Ascending aorta (tissue), 2 donors: Measurements from ENCODE around the gene EIF2AK2. TPM values are rescaled to one million over a fixed set of nuclear protein-coding genes. Genes with fewer than 3 reads are reported as not detected.

Experiments used
- DNase-seq, 2 donors: peaks; one replicate each; pipeline ENCODE4 v3.0.0-alpha.2; 2019; ENCODE audit warnings: low spot score in 2 of 2
- H3K27ac ChIP-seq, 2 donors: fragments of 200-600 bp; sonication (generic); one replicate each; pipeline ENCODE4 v1.5.1; 2016 to 2017; ENCODE audit warnings: mild to moderate bottlenecking in 1 of 2
- H3K27me3 ChIP-seq: fragments of 200-600 bp; sonication (generic); one replicate; pipeline ENCODE4 v1.5.1; 2017
- H3K36me3 ChIP-seq, 2 donors: fragments of 200-600 bp; sonication (generic); one replicate each; pipeline ENCODE4 v1.5.1; 2016
- H3K4me1 ChIP-seq, 2 donors: fragments of 200-600 bp; sonication (generic); one replicate each; pipeline ENCODE4 v1.5.1; 2016 to 2017; ENCODE audit warnings: mild to moderate bottlenecking in 1 of 2
- H3K4me3 ChIP-seq, 2 donors: fragments of 200-600 bp; sonication (generic); one replicate each; pipeline ENCODE4 v1.5.1; 2016 to 2017; ENCODE audit warnings: mild to moderate bottlenecking in 1 of 2
- H3K9me3 ChIP-seq, 2 donors: fragments of 200-600 bp; sonication (generic); one replicate each; pipeline ENCODE4 v1.5.1; 2016
- intact Hi-C: fragments of 100-400 bp; cut with DNase I; formaldehyde crosslinking; loops from one replicate; pipeline ENCODE4 v1.15.1; 2023
- total RNA-seq: library from RNA; depleted of rRNA; stranded (reverse); fragments of >200 nt; gene quantifications from one replicate; pipeline ENCODE4 v1.1.0, GENCODE V29; 2016
- TF ChIP-seq, protein P1 (sequence below), 3 experiments: fragments of 200-600 bp in 2 of 3; fragments of 450-650 bp in 1 of 3; sonication (generic) in 2 of 3; IDR thresholded peaks; one replicate each; pipeline ENCODE4 v1.5.1; 2016 to 2019; ENCODE audit warnings: antibody characterized with exemption in 3 of 3, mild to moderate bottlenecking in 1 of 3, moderate library complexity in 1 of 3

The EIF2AK2 gene
- total RNA-seq, 1 donor from 2014 or later: 10.6 TPM

DNA sequence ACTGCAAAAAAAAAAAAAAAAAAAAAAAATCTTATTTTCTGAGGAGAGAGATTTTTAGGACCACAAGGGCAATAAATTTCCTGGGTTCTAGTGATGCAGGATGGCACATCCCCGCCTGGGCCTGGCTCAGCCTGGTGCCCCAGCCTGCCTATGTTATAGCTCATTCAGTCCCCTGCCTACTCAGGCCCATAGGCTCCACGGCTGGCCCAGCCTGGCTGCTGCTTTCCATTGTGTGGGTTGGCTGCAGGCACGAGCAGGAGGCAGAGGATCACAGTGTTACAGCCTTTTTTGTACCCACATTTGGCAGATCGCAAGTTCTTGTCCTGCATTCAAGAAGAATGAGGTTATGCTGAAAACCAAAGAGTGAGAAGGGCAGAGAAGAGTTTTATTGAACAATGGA, 34.5 kb upstream of the EIF2AK2 start:
- TF ChIP-seq, protein P1, sequence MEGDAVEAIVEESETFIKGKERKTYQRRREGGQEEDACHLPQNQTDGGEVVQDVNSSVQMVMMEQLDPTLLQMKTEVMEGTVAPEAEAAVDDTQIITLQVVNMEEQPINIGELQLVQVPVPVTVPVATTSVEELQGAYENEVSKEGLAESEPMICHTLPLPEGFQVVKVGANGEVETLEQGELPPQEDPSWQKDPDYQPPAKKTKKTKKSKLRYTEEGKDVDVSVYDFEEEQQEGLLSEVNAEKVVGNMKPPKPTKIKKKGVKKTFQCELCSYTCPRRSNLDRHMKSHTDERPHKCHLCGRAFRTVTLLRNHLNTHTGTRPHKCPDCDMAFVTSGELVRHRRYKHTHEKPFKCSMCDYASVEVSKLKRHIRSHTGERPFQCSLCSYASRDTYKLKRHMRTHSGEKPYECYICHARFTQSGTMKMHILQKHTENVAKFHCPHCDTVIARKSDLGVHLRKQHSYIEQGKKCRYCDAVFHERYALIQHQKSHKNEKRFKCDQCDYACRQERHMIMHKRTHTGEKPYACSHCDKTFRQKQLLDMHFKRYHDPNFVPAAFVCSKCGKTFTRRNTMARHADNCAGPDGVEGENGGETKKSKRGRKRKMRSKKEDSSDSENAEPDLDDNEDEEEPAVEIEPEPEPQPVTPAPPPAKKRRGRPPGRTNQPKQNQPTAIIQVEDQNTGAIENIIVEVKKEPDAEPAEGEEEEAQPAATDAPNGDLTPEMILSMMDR (IDR thresholded peaks at IDR 0.05): no peak
- H3K9me3 ChIP-seq: no peaks in the 10 kb centered on the region
- H3K27me3 ChIP-seq: no peaks in the 10 kb centered on the region
- intact Hi-C loops: no loop called here
- no peaks in the 10 kb centered on the region for H3K4me1 ChIP-seq
- H3K36me3 ChIP-seq: no peaks in the 10 kb centered on the region
- DNase-seq: no peak
- H3K4me3 ChIP-seq: no peak overlapping the region
- no peak overlapping the region for H3K27ac ChIP-seq

- H3K9me3 ChIP-seq: no peaks in the 10 kb centered on the region
- DNase-seq: no peak
- TF ChIP-seq, protein P1 (IDR thresholded peaks at IDR 0.05): no peak
- H3K36me3 ChIP-seq: no peaks in the 10 kb centered on the region
- no peaks in the 10 kb centered on the region for H3K4me1 ChIP-seq
- no peaks in the 10 kb centered on the region for H3K27me3 ChIP-seq
- H3K27ac ChIP-seq: no peak overlapping the region
- intact Hi-C loops: no loop called here
- no peak overlapping the region for H3K4me3 ChIP-seq
Observed at GRCh38 chr2:37190290-37190689, 33.5 kb upstream of the EIF2AK2 start.

- intact Hi-C loops: no loop called here
- no peaks in the 10 kb centered on the region for H3K4me1 ChIP-seq
- no peak overlapping the region for H3K4me3 ChIP-seq
- H3K36me3 ChIP-seq: no peaks in the 10 kb centered on the region
- TF ChIP-seq, protein P1 (IDR thresholded peaks at IDR 0.05): no peak
- no peak for DNase-seq
- no peaks in the 10 kb centered on the region for H3K27me3 ChIP-seq
- H3K27ac ChIP-seq: no peak overlapping the region
- no peaks in the 10 kb centered on the region for H3K9me3 ChIP-seq
Observed at GRCh38 chr2:37189452-37190153, 32.8 kb upstream of the EIF2AK2 start.

DNA sequence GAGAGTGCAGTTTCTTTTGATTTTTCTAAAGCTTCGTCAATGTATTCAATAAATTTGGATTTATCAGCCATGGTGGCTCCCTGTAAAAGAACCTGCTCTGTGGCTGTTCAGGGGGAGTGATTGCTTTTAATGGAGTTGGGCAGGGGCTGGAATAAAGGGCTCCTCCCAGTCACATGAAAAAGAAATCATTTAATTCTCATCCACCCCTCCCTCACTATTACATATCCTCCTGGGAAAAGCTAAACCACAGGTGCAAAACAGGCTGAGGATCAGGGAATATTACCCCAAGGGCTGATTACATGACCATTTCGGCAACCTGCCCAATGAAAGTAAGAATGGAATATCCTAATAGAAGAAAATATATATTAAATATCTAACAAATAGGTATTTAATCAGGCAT, 31.8 kb upstream of the EIF2AK2 start, which contains the start of gene SULT6B1:
Gene SULT6B1, minus strand, starts transcription at position 101 of the 400 bp plus-strand sequence. Its CDS starts 30 bp downstream, at position 71.
- no peak within 1 kb of the TSS for H3K27ac ChIP-seq
- TF ChIP-seq, protein P1 (IDR thresholded peaks at IDR 0.05): no peak
- H3K9me3 ChIP-seq: no peaks in the 10 kb centered on the region
- no peaks in the 10 kb centered on the region for H3K36me3 ChIP-seq
- no peak within 1 kb of the TSS for H3K4me3 ChIP-seq
- intact Hi-C loops: no loop called here
- no peaks in the 10 kb centered on the region for H3K27me3 ChIP-seq
- no peaks in the 10 kb centered on the region for H3K4me1 ChIP-seq
- no peak for DNase-seq

DNA sequence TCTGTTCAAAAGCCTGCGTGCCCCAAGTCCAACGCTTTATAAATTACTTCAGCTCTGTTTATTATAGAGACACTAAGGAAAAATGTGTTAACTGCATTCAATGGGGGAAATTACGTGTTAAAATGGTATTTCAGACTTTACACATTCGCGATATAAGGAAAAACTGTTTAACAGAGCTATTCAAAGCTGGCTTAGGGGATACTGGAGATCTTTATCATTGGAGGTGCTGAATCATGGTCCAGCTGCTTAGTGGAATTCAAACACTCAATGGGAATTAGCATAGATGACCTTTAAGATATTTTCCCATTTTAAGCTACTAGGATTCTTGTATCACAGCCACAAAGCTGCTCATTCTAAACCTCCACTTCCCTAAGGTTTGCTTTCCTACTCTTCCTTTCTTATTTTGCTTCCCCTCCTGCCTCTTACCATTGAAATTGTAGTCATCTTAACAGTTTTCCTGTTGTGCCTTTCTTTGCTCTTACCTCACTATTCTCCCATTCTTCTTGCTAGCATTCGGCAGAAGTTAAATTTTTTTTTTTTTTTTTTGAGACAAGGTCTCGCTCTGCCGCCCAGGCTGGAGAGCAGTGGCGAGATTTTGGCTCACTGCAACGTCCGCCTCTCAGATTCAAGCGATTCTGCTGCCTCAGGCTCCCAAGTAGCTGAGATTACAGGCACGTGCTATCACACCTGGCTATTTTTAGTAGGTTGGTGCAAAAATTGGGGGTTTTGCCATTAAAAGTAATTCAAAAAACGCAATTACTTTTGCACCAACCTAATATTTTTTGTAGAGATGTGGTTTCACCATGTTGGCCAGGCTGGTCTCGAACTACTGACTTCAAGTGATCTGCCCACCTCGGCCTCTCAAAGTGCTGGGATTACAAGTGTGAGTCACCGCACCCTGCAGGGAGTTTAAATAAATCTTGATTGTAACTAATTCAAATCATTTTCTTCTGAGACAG, 25.2 kb upstream of the EIF2AK2 start:
- no peaks in the 10 kb centered on the region for H3K9me3 ChIP-seq
- H3K27me3 ChIP-seq: no peaks in the 10 kb centered on the region
- intact Hi-C loops: no loop called here
- H3K4me1 ChIP-seq: no peaks in the 10 kb centered on the region
- H3K27ac ChIP-seq: no peak overlapping the region
- TF ChIP-seq, protein P1 (IDR thresholded peaks at IDR 0.05): no peak
- no peak for DNase-seq
- no peak overlapping the region for H3K4me3 ChIP-seq
- H3K36me3 ChIP-seq: no peaks in the 10 kb centered on the region
